DND-41 (cell line): ENCODE measurements around the gene HMGXB3.

Experiments used
- CTCF ChIP-seq: IDR thresholded peaks from 2 replicates; pipeline ENCODE4 v1.5.1; 2012; ENCODE audit warnings: borderline replicate concordance, low read length, moderate library complexity, mild to moderate bottlenecking; ENCODE audit not compliant: poor library complexity, severe bottlenecking; ENCODE audit errors: extremely low read depth
- EZH2 ChIP-seq: IDR thresholded peaks from 3 replicates; pipeline ENCODE4 v1.6.1; 2012; ENCODE audit warnings: borderline replicate concordance, low read depth, mild to moderate bottlenecking, moderate library complexity, low read length, inconsistent platforms; ENCODE audit not compliant: severe bottlenecking

DNA sequence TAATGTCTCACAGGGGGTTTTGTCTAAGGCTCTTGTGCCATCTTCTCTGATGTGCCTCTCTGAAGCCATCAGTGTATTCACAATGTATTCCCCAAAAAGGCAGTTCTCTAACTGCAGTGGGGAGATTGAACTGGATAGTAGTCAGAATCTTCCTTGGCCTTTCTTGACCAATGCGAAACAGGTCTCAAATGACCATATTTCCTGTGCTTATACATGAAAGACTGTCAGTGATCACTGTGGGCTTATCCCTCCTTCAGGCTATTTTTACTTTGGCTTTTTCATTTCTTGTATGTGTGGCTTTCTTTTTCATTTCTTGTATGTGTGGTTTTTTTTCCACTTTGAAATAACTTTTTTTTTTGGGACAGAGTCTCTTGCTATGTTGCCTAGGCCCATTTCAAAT is 19.7 kb downstream of the HMGXB3 start:
- TF ChIP-seq EZH2 (no peak), CTCF (no peak)
